ENCODE measurements around the gene SP140.

The SP140 gene

GRCh38 chr2:230306474-230306873 lies 80.9 kb downstream of the SP140 start:
- no peak for TF ChIP-seq EP300 (IDR thresholded peaks at IDR 0.05; ENCODE audit: borderline replicate concordance)

- no peak for TF ChIP-seq YY1 (IDR thresholded peaks at IDR 0.05; ENCODE audit: low read depth)
- TF ChIP-seq, protein P1, sequence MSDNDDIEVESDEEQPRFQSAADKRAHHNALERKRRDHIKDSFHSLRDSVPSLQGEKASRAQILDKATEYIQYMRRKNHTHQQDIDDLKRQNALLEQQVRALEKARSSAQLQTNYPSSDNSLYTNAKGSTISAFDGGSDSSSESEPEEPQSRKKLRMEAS (IDR thresholded peaks at IDR 0.05), result no peak
- no peak for TF ChIP-seq TEAD4 (IDR thresholded peaks at IDR 0.05)
- TF ChIP-seq EP300 (IDR thresholded peaks at IDR 0.05; ENCODE audit: borderline replicate concordance), result no peak
- TF ChIP-seq NFIC (IDR thresholded peaks at IDR 0.05), result no peak
- no peak for TF ChIP-seq ZBTB7A (IDR thresholded peaks at IDR 0.05; ENCODE audit: low read depth)
- TF ChIP-seq TAF1 (IDR thresholded peaks at IDR 0.05; ENCODE audit: low read depth), result no peak
- no peak for TF ChIP-seq CREB1 (IDR thresholded peaks at IDR 0.05; ENCODE audit: low read depth)
Measured at GRCh38 chr2:230307485-230307884, 81.9 kb downstream of the SP140 start.

GRCh38 chr2:230308402-230309000 lies 83.0 kb downstream of the SP140 start:
- TF ChIP-seq TCF12 (IDR thresholded peaks at IDR 0.05; ENCODE audit: low read depth) (no peak), NFIC (IDR thresholded peaks at IDR 0.05) (no peak), USF1 (IDR thresholded peaks at IDR 0.05) (no peak), EP300 (IDR thresholded peaks at IDR 0.05; ENCODE audit: borderline replicate concordance) (no peak), RAD21 (IDR thresholded peaks at IDR 0.05; ENCODE audit: low read depth) (no peak), FOXM1 (IDR thresholded peaks at IDR 0.05; ENCODE audit: borderline replicate concordance, low read depth) (no peak), TAF1 (IDR thresholded peaks at IDR 0.05; ENCODE audit: low read depth) (no peak), EGR1 (IDR thresholded peaks at IDR 0.05) (no peak), CREB1 (IDR thresholded peaks at IDR 0.05; ENCODE audit: low read depth) (no peak), CEBPB (IDR thresholded peaks at IDR 0.05) (no peak), TEAD4 (IDR thresholded peaks at IDR 0.05) (no peak)
- TF ChIP-seq, protein P2, sequence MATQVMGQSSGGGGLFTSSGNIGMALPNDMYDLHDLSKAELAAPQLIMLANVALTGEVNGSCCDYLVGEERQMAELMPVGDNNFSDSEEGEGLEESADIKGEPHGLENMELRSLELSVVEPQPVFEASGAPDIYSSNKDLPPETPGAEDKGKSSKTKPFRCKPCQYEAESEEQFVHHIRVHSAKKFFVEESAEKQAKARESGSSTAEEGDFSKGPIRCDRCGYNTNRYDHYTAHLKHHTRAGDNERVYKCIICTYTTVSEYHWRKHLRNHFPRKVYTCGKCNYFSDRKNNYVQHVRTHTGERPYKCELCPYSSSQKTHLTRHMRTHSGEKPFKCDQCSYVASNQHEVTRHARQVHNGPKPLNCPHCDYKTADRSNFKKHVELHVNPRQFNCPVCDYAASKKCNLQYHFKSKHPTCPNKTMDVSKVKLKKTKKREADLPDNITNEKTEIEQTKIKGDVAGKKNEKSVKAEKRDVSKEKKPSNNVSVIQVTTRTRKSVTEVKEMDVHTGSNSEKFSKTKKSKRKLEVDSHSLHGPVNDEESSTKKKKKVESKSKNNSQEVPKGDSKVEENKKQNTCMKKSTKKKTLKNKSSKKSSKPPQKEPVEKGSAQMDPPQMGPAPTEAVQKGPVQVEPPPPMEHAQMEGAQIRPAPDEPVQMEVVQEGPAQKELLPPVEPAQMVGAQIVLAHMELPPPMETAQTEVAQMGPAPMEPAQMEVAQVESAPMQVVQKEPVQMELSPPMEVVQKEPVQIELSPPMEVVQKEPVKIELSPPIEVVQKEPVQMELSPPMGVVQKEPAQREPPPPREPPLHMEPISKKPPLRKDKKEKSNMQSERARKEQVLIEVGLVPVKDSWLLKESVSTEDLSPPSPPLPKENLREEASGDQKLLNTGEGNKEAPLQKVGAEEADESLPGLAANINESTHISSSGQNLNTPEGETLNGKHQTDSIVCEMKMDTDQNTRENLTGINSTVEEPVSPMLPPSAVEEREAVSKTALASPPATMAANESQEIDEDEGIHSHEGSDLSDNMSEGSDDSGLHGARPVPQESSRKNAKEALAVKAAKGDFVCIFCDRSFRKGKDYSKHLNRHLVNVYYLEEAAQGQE (IDR thresholded peaks at IDR 0.05; ENCODE audit: low read depth), result no peak

DNA sequence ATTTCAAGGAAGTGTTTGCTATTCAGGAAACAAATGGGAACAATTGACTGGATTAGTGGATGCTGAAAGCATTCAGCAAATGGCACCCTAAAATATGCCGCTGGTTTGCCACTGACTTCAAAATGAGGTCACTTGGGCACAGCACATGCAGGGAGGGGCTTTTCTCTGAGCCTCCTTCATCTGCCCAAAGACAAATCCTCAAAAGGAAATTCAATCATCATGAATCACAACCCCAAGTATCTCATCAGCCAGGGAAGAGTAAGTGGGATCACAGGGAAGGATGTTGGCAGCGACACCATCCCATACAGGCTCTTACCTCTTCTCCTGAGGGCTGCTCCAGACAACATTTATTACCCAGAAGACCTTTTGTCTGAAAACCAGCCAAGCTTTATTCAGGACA lies 87.1 kb downstream of the SP140 start:
- TF ChIP-seq, protein P1 (IDR thresholded peaks at IDR 0.05), result no peak
- TF ChIP-seq CEBPB (IDR thresholded peaks at IDR 0.05) (no peak), USF1 (IDR thresholded peaks at IDR 0.05) (no peak), RAD21 (IDR thresholded peaks at IDR 0.05; ENCODE audit: low read depth) (no peak), TCF12 (IDR thresholded peaks at IDR 0.05; ENCODE audit: low read depth) (no peak), YY1 (IDR thresholded peaks at IDR 0.05; ENCODE audit: low read depth) (no peak), TEAD4 (IDR thresholded peaks at IDR 0.05) (no peak), NFIC (IDR thresholded peaks at IDR 0.05) (no peak), EP300 (IDR thresholded peaks at IDR 0.05; ENCODE audit: borderline replicate concordance) (no peak)
- TF ChIP-seq, protein P2 (IDR thresholded peaks at IDR 0.05; ENCODE audit: low read depth), result no peak

GRCh38 chr2:230317366-230317765 lies 91.8 kb downstream of the SP140 start:
- TF ChIP-seq NFIC (IDR thresholded peaks at IDR 0.05) (no peak), TCF12 (IDR thresholded peaks at IDR 0.05; ENCODE audit: low read depth) (no peak), FOXM1 (IDR thresholded peaks at IDR 0.05; ENCODE audit: borderline replicate concordance, low read depth) (no peak), YY1 (IDR thresholded peaks at IDR 0.05; ENCODE audit: low read depth) (no peak), EGR1 (IDR thresholded peaks at IDR 0.05) (no peak), RAD21 (IDR thresholded peaks at IDR 0.05; ENCODE audit: low read depth) (no peak), ZBTB7A (IDR thresholded peaks at IDR 0.05; ENCODE audit: low read depth) (no peak), CREB1 (IDR thresholded peaks at IDR 0.05; ENCODE audit: low read depth) (no peak), CEBPB (IDR thresholded peaks at IDR 0.05) (no peak), TEAD4 (IDR thresholded peaks at IDR 0.05) (no peak), USF1 (IDR thresholded peaks at IDR 0.05) (no peak), EP300 (IDR thresholded peaks at IDR 0.05; ENCODE audit: borderline replicate concordance) (no peak), TAF1 (IDR thresholded peaks at IDR 0.05; ENCODE audit: low read depth) (no peak)
- TF ChIP-seq, protein P2 (IDR thresholded peaks at IDR 0.05; ENCODE audit: low read depth), result no peak
- TF ChIP-seq, protein P1 (IDR thresholded peaks at IDR 0.05), result no peak
